Umbilical cord (tissue), 2 donors: ENCODE results near the gene FOS. TPM values are rescaled to one million over a fixed set of nuclear protein-coding genes. Genes with fewer than 3 reads are reported as not detected.
"Not testable (repeated sequence)": the region's sequence is repeated elsewhere in the genome, so short reads cannot be mapped to it uniquely, and the experiment has no call there.

Experiments
- DNase-seq: peaks from one replicate; pipeline ENCODE4 v3.0.0-alpha.2; 2015; ENCODE audit warnings: low spot score
- total RNA-seq: library from RNA; depleted of rRNA; stranded (reverse); fragments of >200 nt; gene quantifications from one replicate; pipeline ENCODE4 v1.2.3, GENCODE V29; 2014; ENCODE audit warnings: low replicate concordance; ENCODE audit not compliant: insufficient read depth

FOS gene
- total RNA-seq, result 1,307 TPM

DNA sequence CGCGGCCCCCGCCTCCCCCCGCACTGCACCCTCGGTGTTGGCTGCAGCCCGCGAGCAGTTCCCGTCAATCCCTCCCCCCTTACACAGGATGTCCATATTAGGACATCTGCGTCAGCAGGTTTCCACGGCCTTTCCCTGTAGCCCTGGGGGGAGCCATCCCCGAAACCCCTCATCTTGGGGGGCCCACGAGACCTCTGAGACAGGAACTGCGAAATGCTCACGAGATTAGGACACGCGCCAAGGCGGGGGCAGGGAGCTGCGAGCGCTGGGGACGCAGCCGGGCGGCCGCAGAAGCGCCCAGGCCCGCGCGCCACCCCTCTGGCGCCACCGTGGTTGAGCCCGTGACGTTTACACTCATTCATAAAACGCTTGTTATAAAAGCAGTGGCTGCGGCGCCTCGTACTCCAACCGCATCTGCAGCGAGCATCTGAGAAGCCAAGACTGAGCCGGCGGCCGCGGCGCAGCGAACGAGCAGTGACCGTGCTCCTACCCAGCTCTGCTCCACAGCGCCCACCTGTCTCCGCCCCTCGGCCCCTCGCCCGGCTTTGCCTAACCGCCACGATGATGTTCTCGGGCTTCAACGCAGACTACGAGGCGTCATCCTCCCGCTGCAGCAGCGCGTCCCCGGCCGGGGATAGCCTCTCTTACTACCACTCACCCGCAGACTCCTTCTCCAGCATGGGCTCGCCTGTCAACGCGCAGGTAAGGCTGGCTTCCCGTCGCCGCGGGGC is at the start of gene FOS:
FOS (plus strand) TSS at position 407 of the 731 bp plus-strand sequence; CDS start at position 562, 155 bp downstream.
- peak; percentile 96 for DNase-seq

GRCh38 chr14:75229661-75230139 is 48.9 kb upstream of the FOS start:
- no peak for DNase-seq

- peak; percentile 32 for DNase-seq
These were observed 48.4 kb upstream of the FOS start for GRCh38 chr14:75230140-75230792.

DNA sequence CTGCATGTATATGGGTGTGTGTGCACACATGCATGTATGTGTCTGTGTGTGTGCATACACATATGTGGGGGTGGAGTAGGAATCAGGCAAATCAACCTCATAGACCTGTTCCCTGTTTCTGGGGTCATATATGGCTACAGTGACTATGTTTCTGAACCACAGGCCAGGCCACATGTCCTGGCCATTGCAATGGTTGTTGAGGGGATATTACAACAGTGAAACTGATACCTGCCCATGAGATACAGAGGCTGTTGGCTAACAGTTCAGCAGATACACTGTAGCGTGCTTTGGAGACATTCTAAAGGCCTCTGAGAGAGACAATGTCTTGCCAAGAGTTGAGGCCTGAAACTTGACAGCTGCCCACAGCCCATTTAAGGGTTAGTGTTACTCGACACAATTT is 47.3 kb upstream of the FOS start:
- no peak for DNase-seq

- DNase-seq, result no peak
These were observed 46.4 kb upstream of the FOS start for GRCh38 chr14:75232191-75232590.

DNA sequence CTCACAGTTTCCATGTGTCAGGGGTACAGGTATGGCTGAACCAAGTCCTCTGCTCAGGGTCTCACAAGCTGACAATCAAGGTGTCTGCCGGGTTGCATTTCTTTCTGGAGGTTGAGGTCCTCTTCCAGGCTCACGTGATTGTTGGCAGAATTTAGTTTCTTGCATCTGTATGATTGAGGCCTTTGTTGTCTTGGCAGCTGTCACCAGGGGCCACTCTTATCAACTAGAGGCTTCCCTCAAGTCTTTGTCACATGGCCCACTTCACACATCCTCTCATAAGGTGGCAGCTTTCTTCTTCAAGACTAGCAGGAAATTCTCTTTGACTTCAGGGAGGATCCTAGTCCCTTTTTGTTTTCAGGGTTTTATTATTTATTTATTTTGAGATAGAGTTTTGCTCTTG is 46.0 kb upstream of the FOS start:
- no peak for DNase-seq

- peak; percentile 89 for DNase-seq
These were observed 44.2 kb upstream of the FOS start for GRCh38 chr14:75234173-75235115.

DNA sequence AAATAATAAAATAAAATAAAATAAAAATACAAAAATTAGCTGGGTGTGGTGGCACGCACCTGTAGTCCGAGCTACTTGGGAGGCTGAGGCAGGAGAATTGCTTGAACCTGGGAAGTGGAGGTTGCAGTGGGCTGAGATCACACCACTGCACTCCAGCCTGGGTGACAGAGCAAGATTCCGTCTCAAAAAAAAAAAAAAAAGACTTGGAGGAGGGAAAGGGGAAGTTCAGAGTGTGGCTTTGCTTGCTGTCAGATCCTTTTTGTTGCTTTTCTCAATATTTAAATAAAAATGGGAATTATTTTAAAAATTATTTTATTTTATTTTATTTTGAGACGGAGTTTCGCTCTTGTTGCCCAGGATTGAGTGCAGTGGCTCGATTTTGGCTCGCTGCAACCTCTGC is 43.4 kb upstream of the FOS start:
- not testable (repeated sequence) for DNase-seq

DNA sequence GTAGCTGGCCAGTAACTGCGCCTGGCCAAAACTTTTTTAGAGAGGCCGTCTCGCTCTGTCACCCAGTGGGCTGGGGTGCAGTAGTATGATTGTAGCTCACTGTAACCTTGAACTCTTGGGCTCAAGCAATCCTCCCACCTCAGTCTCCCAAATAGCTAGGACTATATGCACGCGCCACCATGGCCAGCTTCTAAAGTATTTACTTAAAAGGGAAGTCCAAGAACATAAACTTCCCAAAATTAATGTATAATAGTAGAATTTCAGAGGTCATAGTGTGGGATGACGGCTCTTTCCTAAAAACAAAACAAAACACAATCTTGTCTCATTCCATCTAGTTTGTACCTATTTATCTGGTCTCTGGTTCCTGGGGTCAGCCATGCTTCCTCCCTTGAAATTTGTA is 42.2 kb upstream of the FOS start:
- no peak for DNase-seq

GRCh38 chr14:75236901-75237419 is 41.7 kb upstream of the FOS start:
- no peak for DNase-seq

GRCh38 chr14:75238756-75239455 is 39.7 kb upstream of the FOS start:
- no peak for DNase-seq

- DNase-seq, result no peak
These were observed 37.8 kb upstream of the FOS start for GRCh38 chr14:75240781-75241180.

DNA sequence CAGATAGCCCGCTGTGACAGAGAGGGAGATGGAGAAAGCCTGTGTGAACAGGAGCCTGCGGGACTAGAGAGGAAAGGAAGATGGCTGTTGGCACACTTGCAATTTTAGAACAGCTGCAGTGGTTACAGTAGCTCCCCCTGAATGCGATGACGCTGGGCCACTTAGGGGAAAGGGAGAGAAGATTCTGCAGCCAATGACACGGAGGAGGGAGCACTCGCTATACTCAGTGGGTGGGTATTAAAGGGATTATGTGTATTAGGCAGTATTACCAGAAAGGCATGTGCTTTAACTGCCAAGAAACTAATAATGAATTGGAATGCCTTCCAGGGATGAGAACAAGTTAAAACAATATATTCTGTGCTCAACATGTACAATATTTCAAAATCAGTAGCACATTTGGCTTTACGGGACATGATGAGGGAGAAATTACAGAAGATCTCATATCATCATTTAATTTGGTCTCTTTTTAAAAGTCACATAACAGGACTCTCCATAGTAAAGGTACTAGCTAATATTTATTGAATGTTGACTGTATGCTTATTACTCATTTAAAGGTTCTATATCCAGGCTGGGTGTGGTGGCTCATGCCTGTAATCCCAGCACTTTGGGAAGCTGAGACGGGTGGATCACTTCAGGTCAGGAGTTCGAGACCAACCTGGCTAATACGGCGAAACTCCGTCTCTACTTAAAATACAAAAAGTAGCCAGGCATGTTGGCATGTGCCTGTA is 35.9 kb upstream of the FOS start:
- peak; percentile 82 for DNase-seq

- DNase-seq, result no peak
These were observed 34.5 kb upstream of the FOS start for GRCh38 chr14:75244121-75244520.

DNA sequence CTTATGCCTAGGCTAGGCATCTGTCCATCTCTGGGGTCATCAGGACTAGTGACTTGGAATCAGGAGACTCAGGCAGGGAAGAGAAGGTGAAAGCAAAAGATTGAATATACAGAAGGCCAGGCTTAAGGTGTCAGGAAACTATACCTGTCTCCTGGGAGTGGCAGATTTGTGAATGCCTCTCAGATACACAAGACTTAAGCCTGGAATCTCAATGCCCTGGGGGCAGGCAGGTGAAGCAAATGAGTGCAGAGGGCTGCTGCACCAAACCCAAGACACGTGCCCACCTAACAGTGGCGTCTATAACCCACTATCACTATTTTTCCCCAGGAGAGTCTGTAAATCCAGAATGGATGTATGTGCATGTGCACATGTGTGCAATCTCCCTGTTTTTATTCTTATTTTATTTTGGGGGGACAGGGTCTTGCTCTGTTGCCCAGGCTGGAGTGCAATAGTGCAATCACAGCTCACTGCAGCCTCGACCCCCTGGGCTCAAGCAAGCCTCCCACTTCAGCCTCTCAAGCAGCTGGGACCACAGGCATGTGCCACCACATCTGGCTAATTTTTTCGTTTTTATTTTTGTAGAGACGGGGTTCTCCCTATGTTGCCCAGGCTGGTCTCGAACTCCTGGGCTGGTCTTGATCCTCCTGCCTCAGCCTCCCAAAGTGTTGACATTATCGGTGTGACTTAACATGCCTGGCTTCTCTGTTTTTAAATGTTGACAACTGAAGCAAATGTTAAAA is 31.9 kb upstream of the FOS start:
- DNase-seq, result no peak

GRCh38 chr14:75247286-75247922 is 31.2 kb upstream of the FOS start:
- no peak for DNase-seq

- no peak for DNase-seq
These were observed 30.7 kb upstream of the FOS start for GRCh38 chr14:75247939-75248338.

DNA sequence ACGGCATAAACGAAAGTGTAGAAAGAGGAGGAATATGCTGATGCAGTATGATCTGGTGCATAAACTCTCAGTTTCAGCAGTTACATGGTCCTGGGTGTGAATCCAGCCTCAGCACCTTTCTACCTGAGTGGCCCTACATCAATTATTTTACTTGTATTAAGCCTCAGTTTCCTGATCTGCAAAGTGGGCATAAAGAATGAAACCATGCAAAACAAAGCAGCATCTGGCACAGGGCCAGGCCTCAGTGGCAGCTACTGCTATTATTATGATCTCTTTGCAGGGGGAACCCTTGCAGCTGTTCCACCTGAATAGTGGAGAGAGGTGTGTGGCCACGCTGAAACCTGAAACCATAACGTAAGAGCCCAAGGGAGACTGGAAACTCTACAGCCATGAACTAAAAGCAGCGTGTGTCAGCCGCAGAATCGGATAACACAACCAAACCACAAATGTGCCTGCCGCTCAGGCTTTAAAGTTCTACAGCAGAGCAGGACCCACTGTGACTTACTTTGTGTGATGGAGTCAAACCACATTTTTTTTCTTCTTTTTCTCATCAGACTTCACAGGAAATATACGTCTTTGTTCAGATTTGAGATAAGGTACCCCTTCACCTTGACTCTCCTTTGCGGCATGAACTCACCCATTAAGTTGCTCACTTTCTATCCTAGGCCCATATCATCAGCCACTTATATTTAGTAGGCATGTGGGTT is 29.2 kb upstream of the FOS start:
- no peak for DNase-seq

- DNase-seq, result no peak
These were observed 28.7 kb upstream of the FOS start for GRCh38 chr14:75249958-75250336.
